SK-N-SH treated with all-trans-retinoic acid at 6 μM for 48 hours (cell line): ENCODE measurements around the gene RECQL5.

Source experiments
- PATZ1 ChIP-seq: fragments of 250-450 bp; sonication (Bioruptor Pico); IDR thresholded peaks from 2 replicates; pipeline ENCODE4 v1.8.0; 2020; ENCODE audit warnings: mild to moderate bottlenecking, moderate library complexity, borderline replicate concordance
- RARB ChIP-seq: fragments of 250-450 bp; sonication (Bioruptor Pico); IDR thresholded peaks from 2 replicates; pipeline ENCODE4 v1.8.0; 2021; ENCODE audit warnings: mild to moderate bottlenecking, moderate library complexity
- ZFP3 ChIP-seq: fragments of 250-450 bp; sonication (Bioruptor Pico); IDR thresholded peaks from 2 replicates; pipeline ENCODE4 v1.5.0; 2020; ENCODE audit warnings: mild to moderate bottlenecking, moderate library complexity
- ZNF8 ChIP-seq: fragments of 450-650 bp; formaldehyde crosslinking; IDR thresholded peaks from 2 replicates; pipeline ENCODE4 v1.5.0; 2020; ENCODE audit warnings: mild to moderate bottlenecking, moderate library complexity

GRCh38 chr17:75664099-75664549, 2.8 kb downstream of the RECQL5 start:
- TF ChIP-seq ZNF8 (no peak), ZFP3 (CRISPR knock-in tag) (no peak), PATZ1 (no peak), RARB (CRISPR knock-in tag) (no peak)
